Fibroblast of the aortic adventitia (primary cell): ENCODE data around the gene CCN2. TPM values are rescaled to one million over a fixed set of nuclear protein-coding genes. Genes with fewer than 3 reads are reported as not detected.

Source experiments
- DNase-seq: peaks from one replicate; pipeline ENCODE4 v3.0.0-alpha.2; 2010; ENCODE audit warnings: low read depth
- H3K4me3 ChIP-seq: 2 replicates; pipeline ENCODE4 v1.5.1; 2011; ENCODE audit warnings: low read depth, mild to moderate bottlenecking, control low read depth, low read length, moderate library complexity
- total RNA-seq: library from RNA; depleted of rRNA; stranded (reverse); fragments of >200 nt; gene quantifications from 2 replicates; pipeline ENCODE4 v1.2.3, GENCODE V29; 2012; ENCODE audit warnings: low replicate concordance
- TF ChIP-seq, protein P1 (sequence below): IDR thresholded peaks from 2 replicates; pipeline ENCODE4 v1.5.1; 2011; ENCODE audit warnings: mild to moderate bottlenecking, low read length, control low read depth, inconsistent platforms; ENCODE audit not compliant: insufficient read depth

CCN2 gene
- 15.9 and 118 TPM in 2 replicates for total RNA-seq

GRCh38 chr6:131950767-131951575, at the start of gene CCN2:
CCN2 (minus strand) TSS chr6:131951372; CDS start chr6:131951172, 200 bp downstream.
- H3K4me3 ChIP-seq: peak within 1 kb of the TSS; percentile 91
- DNase-seq: peak; percentile 100
- TF ChIP-seq, protein P1, sequence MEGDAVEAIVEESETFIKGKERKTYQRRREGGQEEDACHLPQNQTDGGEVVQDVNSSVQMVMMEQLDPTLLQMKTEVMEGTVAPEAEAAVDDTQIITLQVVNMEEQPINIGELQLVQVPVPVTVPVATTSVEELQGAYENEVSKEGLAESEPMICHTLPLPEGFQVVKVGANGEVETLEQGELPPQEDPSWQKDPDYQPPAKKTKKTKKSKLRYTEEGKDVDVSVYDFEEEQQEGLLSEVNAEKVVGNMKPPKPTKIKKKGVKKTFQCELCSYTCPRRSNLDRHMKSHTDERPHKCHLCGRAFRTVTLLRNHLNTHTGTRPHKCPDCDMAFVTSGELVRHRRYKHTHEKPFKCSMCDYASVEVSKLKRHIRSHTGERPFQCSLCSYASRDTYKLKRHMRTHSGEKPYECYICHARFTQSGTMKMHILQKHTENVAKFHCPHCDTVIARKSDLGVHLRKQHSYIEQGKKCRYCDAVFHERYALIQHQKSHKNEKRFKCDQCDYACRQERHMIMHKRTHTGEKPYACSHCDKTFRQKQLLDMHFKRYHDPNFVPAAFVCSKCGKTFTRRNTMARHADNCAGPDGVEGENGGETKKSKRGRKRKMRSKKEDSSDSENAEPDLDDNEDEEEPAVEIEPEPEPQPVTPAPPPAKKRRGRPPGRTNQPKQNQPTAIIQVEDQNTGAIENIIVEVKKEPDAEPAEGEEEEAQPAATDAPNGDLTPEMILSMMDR: no peak

DNA sequence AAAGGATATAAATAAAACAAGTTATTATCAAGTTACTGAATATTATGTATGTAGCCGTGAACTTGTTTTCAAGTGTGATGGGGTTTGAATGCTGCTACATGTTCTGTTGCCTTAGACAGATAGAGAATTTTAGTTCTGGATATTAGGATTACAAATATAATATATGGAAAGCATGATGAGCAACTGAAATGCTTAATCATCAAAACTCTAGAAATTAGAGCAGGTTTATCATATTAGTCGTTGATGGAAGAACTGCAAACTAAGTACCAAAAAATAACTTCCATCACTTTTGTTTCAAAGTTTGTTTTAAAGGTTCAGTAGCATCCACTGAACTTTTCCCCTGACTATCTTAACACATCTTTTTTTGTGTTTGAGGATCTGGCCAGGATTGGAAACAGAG, 49.1 kb upstream of the CCN2 start:
- no peak overlapping the region for H3K4me3 ChIP-seq
- DNase-seq: no peak
- TF ChIP-seq, protein P1: no peak

DNA sequence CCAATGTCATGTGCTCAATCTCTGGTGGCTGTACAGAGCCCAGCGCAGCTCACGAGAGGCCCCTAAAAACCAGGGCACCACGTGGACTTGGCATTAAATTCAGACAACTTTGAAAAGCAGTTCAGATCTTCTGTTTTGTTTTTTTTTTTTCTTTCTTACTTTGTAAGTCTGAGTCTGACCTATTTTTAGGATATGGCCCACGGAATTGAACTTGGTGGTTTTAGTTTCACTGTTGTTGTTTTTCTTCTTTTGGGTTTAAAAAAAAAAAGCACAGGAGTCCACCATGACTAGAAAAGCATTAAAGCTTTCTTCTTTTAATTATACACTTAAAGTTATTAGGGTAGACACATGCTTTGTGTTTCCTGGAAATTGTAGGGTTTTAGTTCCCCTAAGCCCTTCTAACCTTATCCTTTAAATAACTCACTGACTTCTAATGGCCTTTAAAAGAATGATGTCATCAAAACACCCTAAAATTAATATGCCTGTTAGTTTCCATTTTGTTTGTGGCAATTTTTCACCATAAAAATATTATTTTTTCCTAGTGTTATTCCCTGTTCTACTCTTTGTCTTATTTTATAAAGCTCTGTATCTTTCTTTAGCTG, 48.5 kb upstream of the CCN2 start:
- DNase-seq: no peak
- TF ChIP-seq, protein P1: no peak
- no peak overlapping the region for H3K4me3 ChIP-seq

DNA sequence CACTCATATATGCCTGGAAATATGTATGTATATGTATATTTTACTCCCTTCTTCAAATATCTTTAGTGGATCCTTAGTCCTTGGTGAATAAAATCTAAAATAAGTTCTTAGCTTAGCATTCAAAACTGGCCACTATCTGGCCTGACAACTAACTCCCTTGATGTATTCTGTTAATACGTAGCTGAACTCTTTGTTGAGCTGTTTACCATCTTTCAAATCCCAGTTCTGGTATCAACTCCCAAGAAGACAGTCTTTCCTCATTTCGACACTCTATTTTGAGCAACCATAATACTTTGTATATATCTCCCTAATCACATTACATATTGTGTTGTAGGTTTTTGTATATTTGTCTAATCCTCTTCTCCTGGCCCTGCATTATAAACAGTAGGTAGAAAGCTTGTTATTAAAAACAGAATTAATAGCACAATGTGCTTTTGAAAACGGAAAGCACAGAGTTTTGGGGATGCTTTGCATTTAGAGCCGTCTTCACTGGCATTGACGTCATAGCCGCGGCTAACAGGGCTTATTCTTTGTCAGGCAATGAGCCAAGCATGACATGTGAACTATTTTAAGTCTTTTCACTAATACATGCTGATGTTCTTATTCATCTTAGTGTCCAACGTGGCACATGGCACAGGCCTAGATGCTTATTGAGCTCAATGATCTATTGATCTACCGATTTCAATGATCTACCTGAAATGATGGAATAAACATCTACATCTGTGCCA, 47.2 kb upstream of the CCN2 start:
- H3K4me3 ChIP-seq: no peak overlapping the region
- DNase-seq: peak; percentile 25
- TF ChIP-seq, protein P1: no peak

- no peak for DNase-seq
Observed at GRCh38 chr6:131997429-131998153, 46.4 kb upstream of the CCN2 start.

DNA sequence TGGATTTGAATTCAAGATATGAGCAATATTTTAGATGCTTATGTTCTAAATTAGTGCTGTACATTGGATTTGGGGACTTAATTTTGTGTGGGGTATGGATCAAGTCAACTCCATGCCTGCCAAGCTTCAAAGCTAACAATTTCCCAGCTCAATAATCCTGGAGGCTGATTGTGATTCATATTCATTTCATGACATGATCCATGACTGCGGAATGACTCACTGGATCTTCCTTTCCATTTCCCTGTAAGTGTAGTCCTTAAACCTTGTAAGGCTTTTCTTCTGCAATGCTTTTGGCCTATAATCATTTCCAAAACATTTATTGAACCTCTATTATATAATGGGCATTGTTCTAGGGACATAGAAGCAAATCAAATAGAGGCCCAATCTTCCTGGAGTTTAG, 44.7 kb upstream of the CCN2 start:
- H3K4me3 ChIP-seq: no peak overlapping the region
- TF ChIP-seq, protein P1: no peak
- DNase-seq: peak; percentile 88

More at GRCh38 chr6:131997429-131998153, 46.4 kb upstream of the CCN2 start:
- no peak overlapping the region for H3K4me3 ChIP-seq
- TF ChIP-seq, protein P1: no peak
